ENCODE measurements around the gene LYPD6B.
A peak's percentile ranks its signal among the peaks of the same experiment; 100 is the strongest.

Gene LYPD6B

DNA sequence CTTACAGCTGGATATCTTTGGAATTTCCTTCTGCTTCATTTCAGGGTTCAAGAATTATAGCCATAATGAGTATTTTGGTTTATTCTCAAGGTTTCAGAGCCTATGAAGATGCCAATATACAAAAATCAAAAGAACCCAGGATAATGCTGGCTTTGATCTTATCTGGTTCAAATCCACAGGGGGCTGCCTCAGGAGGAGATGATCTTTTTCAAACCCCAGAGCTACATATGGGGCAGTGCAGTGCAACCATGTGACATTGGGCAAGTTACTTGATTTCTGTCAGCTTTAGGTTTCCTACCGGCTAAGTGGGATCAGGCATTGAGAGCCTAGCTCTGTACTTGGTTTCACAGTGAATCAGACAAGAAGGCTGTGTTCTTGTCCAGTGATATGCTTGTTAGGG, 23.0 kb upstream of the LYPD6B start:
- DNase-seq = no peak

DNA sequence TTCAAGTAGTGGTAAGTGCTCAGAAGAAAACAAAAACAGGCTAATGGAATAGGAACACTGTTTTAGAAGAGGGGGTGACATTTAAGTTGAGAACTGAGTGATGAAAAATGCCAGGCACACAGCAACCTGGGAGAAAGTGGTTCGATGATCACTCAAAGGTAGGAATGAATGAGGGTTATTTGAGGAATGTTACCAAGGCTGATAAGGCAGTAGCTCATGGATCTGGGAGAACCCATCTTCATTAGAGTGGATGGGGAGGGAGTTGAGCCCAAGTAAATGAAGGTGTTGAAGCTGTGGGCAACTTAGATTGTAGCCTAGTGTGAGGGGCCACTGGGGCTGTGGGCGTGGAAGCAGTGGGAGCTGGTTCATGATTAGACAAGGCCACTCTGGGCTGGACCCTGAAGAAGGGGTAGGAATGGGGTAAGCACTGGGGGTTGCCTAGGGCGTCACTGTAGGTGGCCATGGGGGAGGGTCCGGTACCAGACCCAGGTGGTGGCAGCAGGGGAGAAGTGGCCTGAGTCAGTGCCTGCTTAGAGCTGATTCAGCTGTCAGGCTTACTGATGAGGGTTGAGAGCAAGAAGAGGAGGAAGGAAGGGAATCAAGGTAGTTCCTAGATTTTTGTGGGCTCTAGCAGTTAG, 22.5 kb upstream of the LYPD6B start:
- no peak for DNase-seq

DNA sequence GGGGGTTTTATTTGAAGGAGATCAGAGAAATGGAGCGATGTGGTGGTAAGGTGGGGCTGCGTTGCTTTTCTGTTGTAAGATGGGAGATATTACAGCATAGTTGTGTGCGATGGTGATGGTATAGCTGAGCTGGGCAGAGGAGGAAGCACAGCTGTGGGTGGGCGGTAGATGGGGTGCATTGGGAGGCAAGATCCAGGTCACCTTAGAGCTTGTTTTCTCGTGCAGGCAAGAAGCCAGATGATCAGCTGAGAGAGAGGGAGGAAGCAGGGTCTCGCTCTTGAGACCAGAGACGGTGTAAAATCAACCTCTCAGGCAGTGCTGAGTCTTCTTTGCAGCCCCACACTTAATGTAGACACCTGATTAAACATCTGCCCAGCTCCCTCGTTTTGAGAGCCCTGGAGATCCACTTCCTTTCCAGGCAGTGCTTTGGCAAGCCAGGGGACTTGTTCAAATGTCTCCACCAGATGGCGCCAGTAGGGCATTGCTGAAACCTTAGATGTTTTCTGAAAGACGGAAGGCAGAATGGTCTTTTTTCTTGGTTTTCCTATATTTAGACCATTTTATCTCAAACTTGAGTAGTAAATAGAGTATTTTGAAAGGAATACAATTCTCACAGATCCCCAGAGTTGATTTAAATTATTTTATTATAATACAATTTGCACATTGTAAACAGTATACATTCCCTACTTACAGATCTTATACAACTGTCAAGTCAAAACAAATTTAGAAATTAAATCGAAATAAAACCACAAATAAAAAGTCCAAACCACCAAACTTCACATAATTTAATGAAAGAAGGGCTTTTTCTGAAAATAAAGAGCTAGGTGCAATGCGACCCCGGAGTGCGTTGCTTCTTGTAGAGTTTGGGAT, 21.1 kb upstream of the LYPD6B start:
- peak; percentile 81 to 92 (median 91) for DNase-seq

DNA sequence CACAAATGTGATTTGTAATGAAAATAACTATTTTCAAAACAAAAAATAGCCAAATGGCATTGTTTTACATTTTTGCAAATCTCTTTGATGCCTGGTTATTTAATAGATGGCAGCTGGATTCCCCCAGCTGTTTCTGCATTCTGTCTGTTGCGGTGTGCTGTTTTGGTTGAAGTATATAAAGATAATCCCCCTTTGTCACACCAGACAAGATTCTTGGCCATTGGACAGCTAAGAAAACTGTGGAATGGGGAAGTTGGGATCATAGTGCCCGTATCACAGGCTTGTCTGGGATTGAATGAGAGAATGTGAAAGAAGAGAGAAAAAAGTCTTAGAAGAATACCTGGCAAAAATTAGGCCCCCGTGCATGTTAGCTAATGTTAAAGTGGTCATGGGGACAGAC, 19.5 kb upstream of the LYPD6B start:
- no peak for DNase-seq

GRCh38 chr2:149019768-149020167, 18.7 kb upstream of the LYPD6B start:
- peak in 1 of 3 donors; percentile 20 for DNase-seq

GRCh38 chr2:149020432-149020851, 18.1 kb upstream of the LYPD6B start:
- DNase-seq = no peak

DNA sequence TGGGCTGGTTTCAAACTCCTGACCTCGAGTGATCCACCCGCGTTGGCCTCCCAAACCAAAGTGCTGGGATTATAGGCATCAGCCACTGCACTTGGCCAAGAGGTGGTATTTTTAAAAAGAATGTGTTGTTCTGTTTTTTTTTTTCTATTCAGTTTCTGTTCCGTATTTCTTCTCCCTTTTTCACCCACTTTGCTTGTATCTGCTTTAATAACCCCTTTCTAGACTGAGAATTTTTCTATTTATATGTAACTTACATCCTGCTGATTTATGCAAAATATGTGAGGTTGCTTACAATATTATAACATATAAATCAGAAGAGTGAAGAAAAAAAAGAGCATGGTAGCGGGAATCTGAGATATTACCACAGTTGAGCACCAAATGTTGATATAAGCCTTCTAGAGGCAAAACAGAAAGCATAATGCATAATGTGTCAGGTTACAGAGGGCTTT, 17.2 kb upstream of the LYPD6B start:
- peak in 2 of 3 donors; percentile 40 for DNase-seq

DNA sequence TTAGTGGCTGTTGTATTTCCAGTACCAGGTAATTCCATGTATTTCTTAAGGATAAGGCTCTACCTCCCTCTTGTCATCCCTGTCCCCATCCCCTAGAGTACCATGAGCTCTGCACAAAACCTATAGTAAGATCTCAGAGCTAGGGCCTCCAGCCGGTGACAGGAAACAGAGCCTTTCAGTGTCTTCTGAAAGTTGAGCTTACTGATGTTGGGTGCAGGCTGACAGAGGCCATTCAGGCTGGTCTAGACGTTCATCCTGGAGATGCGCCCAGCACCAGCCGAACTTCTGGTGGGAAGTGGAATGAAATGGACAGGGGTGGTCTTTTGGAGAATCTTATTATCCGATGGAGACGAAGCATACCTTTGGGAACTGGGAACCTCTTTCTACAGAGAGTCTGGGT, 16.7 kb upstream of the LYPD6B start:
- no peak for DNase-seq

GRCh38 chr2:149023091-149023490, 15.4 kb upstream of the LYPD6B start:
- no peak for DNase-seq

DNA sequence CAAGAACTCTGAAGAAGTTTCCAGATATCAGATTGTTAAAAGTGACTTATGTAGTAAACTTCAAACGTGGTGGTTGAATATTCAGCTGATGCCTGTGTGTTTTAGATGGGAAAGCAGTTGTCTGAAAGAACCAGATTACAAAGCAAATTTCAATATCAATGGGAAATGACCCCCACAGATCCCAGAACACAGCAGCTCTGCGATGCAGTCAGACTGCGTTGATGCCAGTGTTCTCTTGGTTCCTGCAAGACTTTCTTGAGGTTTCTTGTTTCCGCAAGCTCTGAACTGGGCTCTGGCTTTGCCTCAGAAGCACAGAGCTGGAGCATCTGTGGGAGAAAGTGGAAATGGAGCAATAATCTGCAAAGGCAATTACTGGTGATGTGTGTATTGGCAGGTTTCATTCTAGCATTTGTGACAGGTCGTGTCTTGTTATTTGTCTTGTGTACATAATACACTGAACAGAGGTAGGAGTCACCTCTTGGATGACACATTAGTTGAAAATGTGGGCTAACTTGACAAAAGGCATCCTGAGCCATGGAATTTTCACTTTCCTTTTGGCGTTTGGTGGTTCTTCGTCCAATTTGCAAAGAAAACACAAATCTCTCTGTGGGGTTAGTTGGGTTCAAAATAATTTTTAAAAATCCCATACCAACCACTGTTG, 10.8 kb upstream of the LYPD6B start:
- DNase-seq = no peak

DNA sequence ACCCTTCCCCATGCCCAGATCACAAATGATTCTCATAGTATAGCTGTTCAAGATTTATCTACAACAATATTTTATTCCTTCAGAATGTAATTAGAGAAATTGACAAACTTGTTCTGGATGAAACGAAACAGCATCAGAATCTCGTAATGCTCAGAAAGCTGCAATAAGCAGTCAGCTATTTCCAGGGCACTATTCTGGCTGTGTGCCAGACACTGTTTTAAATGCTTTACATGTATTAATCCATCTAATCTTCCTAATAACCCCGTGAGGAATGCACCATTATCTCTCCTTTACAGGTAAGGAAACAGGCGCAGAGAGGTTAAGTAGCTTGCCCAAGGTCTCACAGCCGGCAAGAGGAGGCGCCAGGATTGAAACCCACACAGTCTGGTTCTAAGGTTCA, 10.1 kb upstream of the LYPD6B start:
- no peak for DNase-seq

DNA sequence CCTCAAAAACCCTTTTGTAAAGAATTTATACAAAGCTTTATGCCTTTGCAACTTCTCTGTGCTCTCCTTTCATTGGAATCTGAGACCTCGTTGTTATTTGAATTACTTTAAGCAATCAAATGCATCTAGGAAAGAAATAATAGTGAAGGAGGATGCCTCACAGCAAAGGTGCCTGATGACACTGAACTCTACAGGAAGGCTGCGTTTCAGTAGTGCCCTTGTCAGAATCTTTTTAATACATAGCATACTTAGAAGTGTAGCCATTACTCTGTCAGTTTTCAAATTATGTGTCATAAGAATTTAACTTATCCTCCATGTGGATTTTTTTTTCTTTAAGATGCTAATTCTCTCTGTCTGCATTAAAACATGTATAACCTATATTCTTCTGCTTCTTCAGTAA, 9.6 kb upstream of the LYPD6B start:
- DNase-seq = no peak

GRCh38 chr2:149029307-149029965, 9.1 kb upstream of the LYPD6B start:
- DNase-seq = no peak

- DNase-seq = no peak
Observed at GRCh38 chr2:149031396-149031795, 7.1 kb upstream of the LYPD6B start.

DNA sequence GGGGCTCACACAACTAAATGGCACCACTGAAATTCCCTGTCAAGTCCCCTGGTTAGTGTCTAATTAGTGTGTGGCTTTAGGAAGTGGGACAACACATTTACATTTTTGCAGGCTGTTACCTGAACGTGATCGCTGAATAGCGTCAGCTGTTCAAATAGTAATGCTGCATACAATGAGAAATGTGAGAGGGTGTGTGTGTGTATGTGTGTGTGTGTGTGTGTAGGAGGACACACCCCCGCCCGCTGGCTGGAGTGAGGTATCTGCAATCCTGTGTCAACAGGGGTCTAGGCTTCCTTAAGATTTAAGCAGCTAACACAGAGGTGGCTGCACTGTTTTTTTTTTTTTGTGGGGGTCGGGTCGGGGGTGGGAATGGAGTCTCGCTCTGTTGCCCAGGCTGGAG, 4.8 kb upstream of the LYPD6B start:
- DNase-seq = no peak

DNA sequence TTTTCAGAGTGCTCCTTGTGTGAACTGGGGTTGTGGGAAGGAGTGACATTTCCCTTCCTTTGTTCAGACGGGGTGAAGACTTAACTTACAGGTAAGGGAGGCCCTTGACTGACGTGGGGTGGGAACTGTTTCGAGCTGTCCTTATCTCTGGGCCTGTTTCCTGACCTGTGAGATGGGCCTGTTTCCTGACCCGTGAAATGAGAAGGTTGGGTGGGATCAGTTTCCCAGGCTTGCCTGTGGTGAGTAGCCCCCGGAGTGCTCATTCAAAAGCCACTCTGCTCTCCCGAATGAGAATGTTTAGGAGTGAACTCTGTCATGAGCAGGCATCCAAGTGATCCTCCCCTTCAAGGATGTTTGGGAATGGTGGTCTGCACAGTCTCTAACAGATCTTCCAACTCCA, 4.1 kb upstream of the LYPD6B start:
- no peak for DNase-seq

- DNase-seq = no peak
Observed at GRCh38 chr2:149036507-149037293, 1.8 kb upstream of the LYPD6B start.

GRCh38 chr2:149037851-149038250, 648 bp upstream of the LYPD6B start:
- no peak for DNase-seq

- DNase-seq = no peak
Observed at GRCh38 chr2:149039213-149039724, 770 bp downstream of the LYPD6B start.

GRCh38 chr2:149040451-149040850, 2.0 kb downstream of the LYPD6B start:
- DNase-seq = peak; percentile 66 to 84 (median 68)

DNA sequence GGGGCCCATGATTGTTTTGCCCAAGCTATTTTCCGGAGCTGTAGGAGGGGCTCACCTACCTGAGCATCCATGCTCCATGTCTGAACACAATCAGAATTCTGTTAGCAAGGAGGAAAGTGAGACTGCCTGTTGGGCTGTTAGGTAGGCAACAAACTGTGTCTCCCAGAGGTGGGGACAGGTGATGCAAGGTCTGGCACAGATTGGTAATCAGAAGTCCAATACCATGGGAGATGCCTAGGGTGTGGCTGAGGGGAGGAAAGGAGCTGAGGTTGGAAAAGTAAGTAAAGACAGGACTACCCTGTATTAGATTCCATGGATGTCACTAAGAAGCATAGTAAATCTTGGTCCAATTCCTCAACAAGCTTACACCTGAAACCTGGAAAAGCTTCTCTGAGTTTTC, 3.0 kb downstream of the LYPD6B start:
- DNase-seq = no peak

GRCh38 chr2:149042881-149043280, 4.4 kb downstream of the LYPD6B start:
- DNase-seq = no peak
